Natural killer cell treated with Interleukin-12 subunit alpha and Interleukin-12 subunit beta and Interleukin-15 and Interleukin-18, amount 100 ng/mL, for 72 hours (primary cell): ENCODE results near the gene SLC22A15. TPM values are rescaled to one million over a fixed set of nuclear protein-coding genes. Genes with fewer than 3 reads are reported as not detected.

ENCODE experiments used
- ATAC-seq, 2 donors: fragments of 150-1000 bp; cut with Tn5 transposase in 1 of 2; sonication (Bioruptor Pico), chemical (Tn5 transposase) in 1 of 2; 2 replicates each; pipeline ENCODE4 v1.10.0; 2021
- DNase-seq: peaks from one replicate; pipeline ENCODE4 v3.0.0; 2022; ENCODE audit warnings: low spot score
- H3K27ac Mint-ChIP-seq, 2 donors: 1 replicate in 1 of 2; 2 replicates in 1 of 2; pipeline ENCODE4 v1.8.0; 2022; ENCODE audit warnings: mixed read lengths in 2 of 2, mild to moderate bottlenecking in 1 of 2, moderate library complexity in 1 of 2
- H3K27me3 Mint-ChIP-seq, 2 donors: 1 replicate in 1 of 2; 2 replicates in 1 of 2; pipeline ENCODE4 v1.8.0; 2022; ENCODE audit warnings: mixed read lengths in 2 of 2
- H3K36me3 Mint-ChIP-seq: one replicate; pipeline ENCODE4 v1.8.0; 2022; ENCODE audit warnings: mixed read lengths
- H3K4me1 Mint-ChIP-seq, 2 donors: 1 replicate in 1 of 2; 2 replicates in 1 of 2; pipeline ENCODE4 v1.8.0; 2022; ENCODE audit warnings: low read depth in 2 of 2, mixed read lengths in 2 of 2, mild to moderate bottlenecking in 1 of 2
- H3K4me3 Mint-ChIP-seq: one replicate; pipeline ENCODE4 v1.8.0; 2022; ENCODE audit warnings: mixed read lengths
- H3K9me3 Mint-ChIP-seq: 2 replicates; pipeline ENCODE4 v1.8.0; 2022; ENCODE audit warnings: mixed read lengths
- total RNA-seq, 2 donors: library from RNA; stranded (reverse); gene quantifications; one replicate each; pipeline ENCODE4 v1.2.3, GENCODE V29; 2022

SLC22A15 gene
- total RNA-seq, 2 donors from 2014 or later, result 5.0 to 5.6 TPM

- DNase-seq (no peak), ATAC-seq (no peak)
- Mint-ChIP-seq H3K36me3 (no peaks in the 10 kb centered on the region), H3K27ac (no peak overlapping the region), H3K9me3 (no peaks in the 10 kb centered on the region), H3K27me3 (peaks cover 7% of the 10 kb centered on the region in 2 donors), H3K4me3 (no peak overlapping the region), H3K4me1 (no peaks in the 10 kb centered on the region)
Observed at GRCh38 chr1:116078699-116079223, 102.4 kb downstream of the SLC22A15 start.

DNA sequence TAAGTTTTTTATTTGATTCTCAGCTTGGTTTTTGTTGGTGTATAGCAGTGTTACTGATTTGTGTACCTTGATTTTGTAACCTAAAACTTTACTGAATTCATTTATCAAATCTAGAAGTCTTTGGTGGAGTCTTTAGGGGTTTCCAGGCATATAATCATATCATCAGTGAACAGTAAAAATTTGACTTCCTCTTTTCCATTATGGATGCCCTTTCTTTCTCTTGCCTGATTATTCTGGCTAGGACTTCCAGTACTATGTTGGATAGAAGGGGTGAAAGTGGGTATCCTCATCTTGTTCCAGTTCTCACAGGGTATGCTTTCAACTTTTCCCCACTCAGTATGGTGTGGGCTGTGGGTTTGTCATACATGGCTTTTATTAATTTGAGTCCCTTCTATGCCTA, 111.3 kb downstream of the SLC22A15 start:
- DNase-seq, result no peak
- Mint-ChIP-seq H3K36me3 (peaks cover 44% of the 10 kb centered on the region), H3K27me3 (peaks cover 19 to 32% of the 10 kb centered on the region in 2 donors), H3K4me3 (no peak overlapping the region), H3K4me1 (no peaks in the 10 kb centered on the region), H3K27ac (no peak overlapping the region), H3K9me3 (peaks cover 15% of the 10 kb centered on the region)
- no peak for ATAC-seq

- H3K4me3 Mint-ChIP-seq, result no peak overlapping the region
- H3K27ac Mint-ChIP-seq, result no peak overlapping the region
- peaks cover 46% of the 10 kb centered on the region for H3K36me3 Mint-ChIP-seq
- peaks cover 15% of the 10 kb centered on the region for H3K9me3 Mint-ChIP-seq
- peaks cover 29 to 39% of the 10 kb centered on the region in 2 donors for H3K27me3 Mint-ChIP-seq
- ATAC-seq, result no peak
- no peaks in the 10 kb centered on the region for H3K4me1 Mint-ChIP-seq
- no peak for DNase-seq
Observed at GRCh38 chr1:116089870-116090269, 113.6 kb downstream of the SLC22A15 start.

DNA sequence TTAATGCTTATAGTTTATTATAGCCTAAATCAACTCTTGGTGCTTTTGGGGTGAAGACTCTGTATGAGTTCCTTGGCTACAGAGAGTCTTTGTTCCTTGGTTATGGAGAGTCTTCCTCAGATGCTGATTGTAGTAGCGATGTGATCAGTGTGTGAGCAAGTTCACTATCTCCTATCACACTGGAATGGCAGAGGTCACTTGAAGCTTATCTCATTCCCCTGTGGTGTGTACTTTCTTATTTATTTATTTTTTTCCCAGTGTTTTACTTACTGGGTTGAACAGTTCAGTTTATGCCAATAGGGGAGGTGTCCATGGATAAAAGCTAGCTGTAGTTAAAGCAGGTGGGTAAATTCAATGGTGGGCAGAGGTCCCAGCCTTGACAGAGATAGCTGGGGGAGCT, 114.8 kb downstream of the SLC22A15 start:
- Mint-ChIP-seq H3K4me1 (no peaks in the 10 kb centered on the region), H3K9me3 (peaks cover 15% of the 10 kb centered on the region), H3K36me3 (peaks cover 49% of the 10 kb centered on the region), H3K27me3 (peaks cover 30 to 37% of the 10 kb centered on the region in 2 donors), H3K4me3 (no peak overlapping the region), H3K27ac (no peak overlapping the region)
- ATAC-seq, result no peak
- DNase-seq, result no peak

GRCh38 chr1:116092752-116093489, 116.6 kb downstream of the SLC22A15 start:
- Mint-ChIP-seq H3K4me1 (no peaks in the 10 kb centered on the region), H3K36me3 (peaks cover 38% of the 10 kb centered on the region), H3K27me3 (peaks cover 21 to 25% of the 10 kb centered on the region in 2 donors), H3K9me3 (peaks cover 18% of the 10 kb centered on the region), H3K4me3 (no peak overlapping the region), H3K27ac (no peak overlapping the region)
- ATAC-seq (no peak), DNase-seq (no peak)

GRCh38 chr1:116095027-116095426, 118.7 kb downstream of the SLC22A15 start:
- Mint-ChIP-seq H3K36me3 (peaks cover 19% of the 10 kb centered on the region), H3K27me3 (peaks cover 14 to 20% of the 10 kb centered on the region in 2 donors), H3K9me3 (peaks cover 8% of the 10 kb centered on the region), H3K27ac (no peak overlapping the region), H3K4me3 (no peak overlapping the region), H3K4me1 (no peaks in the 10 kb centered on the region)
- DNase-seq (no peak), ATAC-seq (no peak)

DNA sequence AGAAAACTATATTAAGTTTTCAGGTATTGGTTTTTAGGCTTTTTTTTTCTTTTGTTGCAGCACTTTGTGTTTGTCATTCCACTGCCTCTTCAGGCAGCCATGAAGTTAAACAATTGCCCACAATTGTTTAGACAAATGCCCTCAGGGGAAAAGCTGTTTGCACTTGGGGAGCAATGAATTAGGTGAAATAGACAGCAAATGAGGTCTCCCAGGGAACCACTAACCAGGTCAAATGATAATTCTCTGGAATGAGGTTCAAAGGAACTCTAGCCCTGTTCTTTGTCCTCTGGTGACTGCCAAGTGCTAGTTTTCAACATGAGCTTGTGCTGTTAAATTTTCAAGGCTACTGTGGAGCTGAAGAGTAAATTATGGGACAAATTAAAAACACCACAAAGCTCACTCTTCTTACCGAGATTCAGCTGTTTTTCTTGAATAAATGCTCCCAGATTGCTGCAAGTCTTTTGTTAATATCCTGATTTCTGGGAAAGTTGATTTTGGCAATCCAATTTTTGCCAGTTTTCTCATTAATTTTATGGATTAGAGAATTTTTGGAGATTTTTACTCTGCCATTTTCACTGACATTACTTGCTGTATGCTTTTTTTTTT, 119.8 kb downstream of the SLC22A15 start:
- H3K27ac Mint-ChIP-seq, result no peak overlapping the region
- peaks cover 3% of the 10 kb centered on the region for H3K9me3 Mint-ChIP-seq
- ATAC-seq (no peak), DNase-seq (no peak)
- H3K27me3 Mint-ChIP-seq, result peaks cover 14 to 20% of the 10 kb centered on the region in 2 donors
- H3K4me3 Mint-ChIP-seq, result no peak overlapping the region
- H3K4me1 Mint-ChIP-seq, result no peaks in the 10 kb centered on the region
- peaks cover 11% of the 10 kb centered on the region for H3K36me3 Mint-ChIP-seq

DNA sequence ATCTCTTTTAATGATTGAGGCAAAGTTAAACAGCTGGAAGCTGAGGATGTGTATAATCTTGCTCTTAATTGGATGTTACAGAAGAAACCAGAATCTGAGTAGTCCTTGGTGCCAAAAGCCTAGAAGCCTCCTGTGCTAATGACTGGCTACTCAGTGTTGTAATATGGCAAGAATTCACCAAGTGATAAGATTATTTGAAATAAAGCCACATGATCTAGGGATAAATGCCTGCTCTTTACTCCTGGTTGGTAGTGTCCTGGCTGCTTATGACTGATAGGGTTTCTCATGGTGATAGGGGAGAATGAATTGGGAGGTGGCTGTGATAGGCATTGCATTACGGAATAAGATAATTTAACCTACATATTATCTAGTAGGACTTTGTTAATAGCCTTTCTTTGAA, 121.3 kb downstream of the SLC22A15 start:
- H3K4me3 Mint-ChIP-seq, result no peak overlapping the region
- ATAC-seq, result no peak
- peaks cover 20 to 27% of the 10 kb centered on the region in 2 donors for H3K27me3 Mint-ChIP-seq
- no peaks in the 10 kb centered on the region for H3K4me1 Mint-ChIP-seq
- no peak overlapping the region for H3K27ac Mint-ChIP-seq
- peaks cover 11% of the 10 kb centered on the region for H3K36me3 Mint-ChIP-seq
- peaks cover 3% of the 10 kb centered on the region for H3K9me3 Mint-ChIP-seq
- no peak for DNase-seq

GRCh38 chr1:116099379-116099778, 123.1 kb downstream of the SLC22A15 start:
- no peaks in the 10 kb centered on the region for H3K4me1 Mint-ChIP-seq
- no peak overlapping the region for H3K27ac Mint-ChIP-seq
- DNase-seq, result no peak
- peaks cover 3% of the 10 kb centered on the region for H3K9me3 Mint-ChIP-seq
- H3K36me3 Mint-ChIP-seq, result peaks cover 11% of the 10 kb centered on the region
- H3K27me3 Mint-ChIP-seq, result peaks cover 21% of the 10 kb centered on the region in 2 donors
- ATAC-seq, result no peak
- no peak overlapping the region for H3K4me3 Mint-ChIP-seq

- no peak for ATAC-seq
- Mint-ChIP-seq H3K4me3 (no peak overlapping the region), H3K27me3 (peaks cover 20% of the 10 kb centered on the region in 2 donors), H3K4me1 (no peaks in the 10 kb centered on the region), H3K27ac (no peak overlapping the region), H3K36me3 (peaks cover 9% of the 10 kb centered on the region), H3K9me3 (peaks cover 3% of the 10 kb centered on the region)
- no peak for DNase-seq
Observed at GRCh38 chr1:116099919-116100318, 123.6 kb downstream of the SLC22A15 start.

DNA sequence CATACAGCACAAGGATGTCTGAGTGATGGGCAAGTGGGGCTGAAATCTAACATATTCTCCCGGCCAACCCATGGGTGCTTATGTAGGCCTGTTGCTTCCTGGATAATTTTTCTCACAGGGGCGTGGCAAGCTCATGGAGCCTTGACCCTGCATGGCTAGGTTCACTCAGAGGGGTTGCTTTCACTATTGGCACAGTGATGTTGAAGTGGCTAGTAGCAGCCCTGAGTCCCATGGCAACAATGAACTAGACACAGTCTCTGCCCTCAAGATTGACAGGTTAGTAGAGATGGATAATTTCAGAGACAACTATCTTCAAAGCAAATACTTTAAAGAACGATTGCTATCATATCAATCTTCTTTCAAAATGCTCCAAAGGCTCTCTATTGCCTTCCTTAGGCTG, 128.4 kb downstream of the SLC22A15 start:
- Mint-ChIP-seq H3K27ac (no peak overlapping the region), H3K9me3 (no peaks in the 10 kb centered on the region), H3K4me3 (no peak overlapping the region), H3K36me3 (no peaks in the 10 kb centered on the region), H3K27me3 (peaks cover 17 to 23% of the 10 kb centered on the region in 2 donors), H3K4me1 (no peaks in the 10 kb centered on the region)
- DNase-seq (no peak), ATAC-seq (no peak)

DNA sequence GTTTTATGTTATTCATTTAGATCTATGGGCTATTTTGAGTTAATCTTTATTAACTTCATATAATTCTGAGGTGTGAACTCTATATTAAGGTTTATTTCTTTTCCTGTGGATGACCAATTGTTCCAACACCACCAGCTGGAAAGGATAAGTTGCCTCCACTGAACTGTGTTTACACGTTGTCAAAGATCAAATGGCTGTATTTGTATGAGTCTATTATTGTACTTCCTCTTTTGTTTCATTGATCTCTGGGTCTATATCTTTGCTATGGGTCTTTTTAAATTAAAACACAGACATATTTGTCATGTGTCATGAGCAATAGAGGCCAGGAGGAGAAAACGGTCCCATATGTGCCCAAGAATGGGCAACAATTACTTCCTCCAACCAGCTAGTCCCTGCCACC, 129.7 kb downstream of the SLC22A15 start:
- Mint-ChIP-seq H3K36me3 (no peaks in the 10 kb centered on the region), H3K9me3 (no peaks in the 10 kb centered on the region), H3K27ac (no peak overlapping the region), H3K4me3 (no peak overlapping the region), H3K27me3 (peaks cover 24 to 34% of the 10 kb centered on the region in 2 donors), H3K4me1 (no peaks in the 10 kb centered on the region)
- no peak for DNase-seq
- ATAC-seq, result no peak

DNA sequence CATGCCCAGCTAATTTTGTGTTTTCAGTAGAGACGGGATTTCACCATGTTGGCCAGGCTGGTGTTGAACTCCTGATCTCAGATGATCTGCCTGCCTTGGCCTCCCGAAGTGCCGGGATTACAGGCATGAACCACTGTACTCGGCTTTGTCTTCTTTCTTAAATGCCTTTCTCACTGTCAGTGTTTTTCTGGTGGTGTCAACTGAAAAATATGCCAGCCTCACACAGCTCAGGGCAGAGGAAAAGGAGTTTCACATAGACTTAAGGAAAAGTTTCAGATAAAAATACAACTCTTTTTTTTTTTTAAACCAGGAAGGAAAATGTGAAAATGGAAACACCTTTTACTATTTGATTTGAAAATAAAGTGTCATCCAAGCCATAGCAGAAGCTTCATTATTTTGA, 130.3 kb downstream of the SLC22A15 start:
- Mint-ChIP-seq H3K4me3 (no peak overlapping the region), H3K27ac (no peak overlapping the region), H3K4me1 (no peaks in the 10 kb centered on the region), H3K36me3 (no peaks in the 10 kb centered on the region), H3K9me3 (no peaks in the 10 kb centered on the region), H3K27me3 (peaks cover 24 to 37% of the 10 kb centered on the region in 2 donors)
- no peak for DNase-seq
- ATAC-seq, result no peak

GRCh38 chr1:116107371-116107770, 131.1 kb downstream of the SLC22A15 start:
- no peaks in the 10 kb centered on the region for H3K36me3 Mint-ChIP-seq

More at GRCh38 chr1:116107371-116107770, 131.1 kb downstream of the SLC22A15 start:
- no peaks in the 10 kb centered on the region for H3K4me1 Mint-ChIP-seq
- H3K27me3 Mint-ChIP-seq, result peaks cover 25 to 39% of the 10 kb centered on the region in 2 donors
- no peak overlapping the region for H3K4me3 Mint-ChIP-seq
- H3K9me3 Mint-ChIP-seq, result no peaks in the 10 kb centered on the region
- DNase-seq, result no peak
- no peak for ATAC-seq
- H3K27ac Mint-ChIP-seq, result no peak overlapping the region
